ENCODE measurements around the gene LEFTY2. TPM values are rescaled to one million over a fixed set of nuclear protein-coding genes. Genes with fewer than 3 reads are reported as not detected.

The LEFTY2 gene
- total RNA-seq, 2 donors from 2014 or later, result not detected

Other genes with a start within 250 kb of the LEFTY2 start
- 100 to 1,000 TPM; 217 to 239 TPM for gene SRP9, start 163.4 kb downstream of the LEFTY2 start, total RNA-seq
- gene EPHX1, start 131.1 kb downstream of the LEFTY2 start, total RNA-seq, result 1 to 10 TPM; 2.6 to 3.8 TPM
- gene TMEM63A, start 58.8 kb downstream of the LEFTY2 start, total RNA-seq, result 10 to 100 TPM; 44.9 to 49.7 TPM
- gene LEFTY1, start 52.1 kb downstream of the LEFTY2 start, total RNA-seq, result not detected
- 100 to 1,000 TPM; 144 to 152 TPM for gene PYCR2, start 17.0 kb downstream of the LEFTY2 start, total RNA-seq
- 10 to 100 TPM; 21.5 to 24.0 TPM for gene SDE2, start 58.1 kb upstream of the LEFTY2 start, total RNA-seq
- gene H3-3A, start 121.5 kb upstream of the LEFTY2 start, total RNA-seq, result 100 to 1,000 TPM; 231 to 239 TPM
- 10 to 100 TPM; 23.4 to 25.9 TPM for gene ACBD3, start 245.5 kb upstream of the LEFTY2 start, total RNA-seq

Measured in activated T-cell treated with anti-CD3 and anti-CD28 coated beads, Interleukin-2, amount 50 U/mL, for 72 hours (primary cell).